GM12878 (cell line): ENCODE data around the gene TRUB2. TPM values are rescaled to one million over a fixed set of nuclear protein-coding genes. Genes with fewer than 3 reads are reported as not detected.

ENCODE experiments used
- ATAC-seq: fragments of 200-7000 bp; cut with Tn5 transposase; 3 replicates; pipeline ENCODE4 v1.9.1; 2020; ENCODE audit warnings: mild to moderate bottlenecking, moderate library complexity
- BruUV-seq: library from RNA; stranded (reverse); fragments of 400-500 nt; replicated peaks from 2 replicates; lab custom pipeline; 2021; lab: Mats Ljungman, UMichigan
- CTCF ChIA-PET: fragments of 300-600 bp; sonication (Branson Sonifier 250); formaldehyde crosslinking; extraction: SDS; loops from one replicate; lab custom pipeline; 2021; ENCODE audit warnings: inconsistent platforms; lab: Yijun Ruan, JAX
- POLR2A ChIA-PET: fragments of 350-600 bp; formaldehyde crosslinking; extraction: SDS; loops from one replicate; lab custom pipeline; 2021; ENCODE audit warnings: inconsistent platforms; lab: Charles Lee
- RAD21 ChIA-PET: fragments of 300-600 bp; sonication (Branson Sonifier 250); formaldehyde crosslinking; loops from one replicate; lab custom pipeline; 2023; ENCODE audit warnings: antibody characterized with exemption; ENCODE audit not compliant: unreplicated experiment; lab: Charles Lee
- SMC1A ChIA-PET: fragments of 300-600 bp; sonication (Branson Sonifier 250); formaldehyde crosslinking; loops from one replicate; lab custom pipeline; 2023; ENCODE audit not compliant: unreplicated experiment, uncharacterized antibody; lab: Charles Lee
- DNase-seq: peaks from one replicate; pipeline ENCODE4 v3.0.0-alpha.2; 2011; ENCODE audit warnings: low read depth, low spot score
- FAIRE-seq: peaks from 3 replicates; lab custom pipeline; 2011; peaks lifted over from hg19 to GRCh38; lab: Jason Lieb, UNC
- H2AFZ ChIP-seq: 2 replicates; pipeline ENCODE4 v1.6.0; 2011; ENCODE audit warnings: low read depth, low read length, control low read depth; ENCODE audit not compliant: control insufficient read depth
- H3K27ac ChIP-seq: 2 replicates; pipeline ENCODE4 v1.5.1; 2011; ENCODE audit warnings: control low read depth; ENCODE audit not compliant: control insufficient read depth, insufficient read depth
- H3K27me3 ChIP-seq, 2 experiments: replicated peaks in 1 of 2; 2 replicates each; pipeline versions ENCODE4 v1.6.0 to v1.6.1; 2011; ENCODE audit warnings: low read length in 1 of 2; ENCODE audit not compliant: control insufficient read depth in 2 of 2, insufficient read depth in 2 of 2
- H3K36me3 ChIP-seq, 2 experiments: 2 replicates each; pipeline ENCODE4 v1.5.1; 2011; ENCODE audit warnings: low read length in 1 of 2; ENCODE audit not compliant: control insufficient read depth in 2 of 2, insufficient read depth in 2 of 2
- H3K4me1 ChIP-seq: 2 replicates; pipeline ENCODE4 v1.6.1; 2011; ENCODE audit warnings: mild to moderate bottlenecking, low read length, moderate library complexity, mixed read lengths; ENCODE audit not compliant: control insufficient read depth, insufficient read depth
- H3K4me2 ChIP-seq: 2 replicates; pipeline ENCODE4 v1.6.0; 2011; ENCODE audit warnings: control low read depth; ENCODE audit not compliant: control insufficient read depth, insufficient read depth
- H3K4me3 ChIP-seq: fragments of 200-600 bp; sonication (generic); 2 replicates; pipeline ENCODE4 v1.5.1; 2016
- H3K79me2 ChIP-seq: 2 replicates; pipeline ENCODE4 v1.6.0; 2011; ENCODE audit warnings: low read length; ENCODE audit not compliant: control insufficient read depth, insufficient read depth
- H3K9ac ChIP-seq: 2 replicates; pipeline ENCODE4 v1.8.0; 2011; ENCODE audit warnings: low read length, control low read depth, mixed read lengths; ENCODE audit not compliant: control insufficient read depth, insufficient read depth
- H3K9me3 ChIP-seq: replicated peaks from 3 replicates; pipeline ENCODE4 v1.5.1; 2011; ENCODE audit warnings: mild to moderate bottlenecking, low read length; ENCODE audit not compliant: control insufficient read depth, insufficient read depth
- H4K20me1 ChIP-seq: 2 replicates; pipeline ENCODE4 v1.6.0; 2011; ENCODE audit not compliant: control insufficient read depth, insufficient read depth
- BRCA1 ChIP-seq: IDR thresholded peaks from 2 replicates; pipeline ENCODE4 v1.6.1; 2011; ENCODE audit warnings: low read depth, low read length, improper control_type of control experiment
- EED ChIP-seq: sonication (generic); IDR thresholded peaks from 2 replicates; pipeline ENCODE4 v1.6.1; 2016; ENCODE audit warnings: antibody characterized with exemption, low read depth
- HSF1 ChIP-seq: fragments of 150-350 bp; IDR thresholded peaks from 2 replicates; pipeline ENCODE4 v1.6.1; 2014; ENCODE audit warnings: mild to moderate bottlenecking, low read depth, low read length
- POLR2AphosphoS5 ChIP-seq: IDR thresholded peaks from 2 replicates; pipeline ENCODE4 v1.6.1; 2011; ENCODE audit warnings: mild to moderate bottlenecking, low read length, inconsistent platforms
- RB1 ChIP-seq: fragments of 450-650 bp; formaldehyde crosslinking; IDR thresholded peaks from 2 replicates; pipeline ENCODE4 v1.6.1; 2017; ENCODE audit warnings: mild to moderate bottlenecking, borderline replicate concordance
- SRF ChIP-seq, 2 experiments: IDR thresholded peaks; 2 replicates each; pipeline ENCODE4 v1.6.1; 2011; ENCODE audit warnings: low read depth in 2 of 2, low read length in 2 of 2, mild to moderate bottlenecking in 1 of 2, moderate library complexity in 1 of 2
- TARDBP ChIP-seq: IDR thresholded peaks from 2 replicates; pipeline ENCODE4 v1.6.1; 2016; ENCODE audit warnings: borderline replicate concordance
- TCF12 ChIP-seq: IDR thresholded peaks from 2 replicates; pipeline ENCODE4 v1.6.1; 2011; ENCODE audit warnings: low read depth, mild to moderate bottlenecking, low read length
- ZNF687 ChIP-seq: fragments of 450-650 bp; IDR thresholded peaks from 2 replicates; pipeline ENCODE4 v1.6.1; 2017; ENCODE audit warnings: mild to moderate bottlenecking, moderate library complexity
- ZZZ3 ChIP-seq: IDR thresholded peaks from 2 replicates; pipeline ENCODE4 v1.6.1; 2011; ENCODE audit warnings: low read depth; ENCODE audit not compliant: control insufficient read depth, insufficient read length
- WGBS: methylation state at CpG from one replicate; pipeline ENCODE4 v1.1.6; 2016; ENCODE audit warnings: low lambda C conversion rate; ENCODE audit not compliant: insufficient replicate concordance, insufficient coverage; ENCODE audit errors: missing lambda C conversion rate; 5-methylcytosine and 5-hydroxymethylcytosine counted together
- in situ Hi-C: fragments of 300-500 bp; cut with MboI; formaldehyde crosslinking; loops from 9 replicates; pipeline ENCODE4 v1.14.3; 2018; ENCODE audit warnings: mixed read lengths
- intact Hi-C: fragments of 100-400 bp; cut with micrococcal nuclease; formaldehyde crosslinking; loops from one replicate; pipeline ENCODE4 v1.14.2; 2022; ENCODE audit not compliant: unreplicated experiment
- polyA plus RNA-seq, 11 experiments: library from polyadenylated mRNA; depleted of rRNA in 4 of 11; unstranded in 6 of 11; stranded (reverse) in 5 of 11; fragments of >200 nt; fragmentation: Nextera tagmentation in 4 of 11; fragmentation: Illumina TruSeq in 1 of 11; extraction: Ambion mirVana in 4 of 11; extraction: Trizol in 1 of 11; gene quantifications; 1 replicate in 1 of 11; 2 replicates in 10 of 11; pipeline versions ENCODE4 v1.2.1 to v1.2.3, GENCODE V29; 2011 to 2016; ENCODE audit warnings: inconsistent platforms in 2 of 11, missing spikeins in 2 of 11, low read depth in 1 of 11
- total RNA-seq, 4 experiments: library from RNA; depleted of rRNA in 3 of 4; stranded (reverse); fragments of >200 nt in 3 of 4; fragmentation: Illumina TruSeq in 1 of 4; extraction: Trizol in 1 of 4; gene quantifications; 2 replicates each; pipeline versions ENCODE4 v1.2.1 to v1.2.3, GENCODE V29; 2013 to 2021
- TF ChIP-seq, protein P1 (sequence below): fragments of 450-650 bp; IDR thresholded peaks from 2 replicates; pipeline ENCODE4 v1.6.1; 2017; ENCODE audit warnings: mild to moderate bottlenecking

The TRUB2 gene
- total and polyA plus RNA-seq, 10 of the 15 experiments (the other 5 are each of a cell fraction or from before 2014, with no cell fraction given): 2.8 to 70.5 (median 37.2) TPM

DNA sequence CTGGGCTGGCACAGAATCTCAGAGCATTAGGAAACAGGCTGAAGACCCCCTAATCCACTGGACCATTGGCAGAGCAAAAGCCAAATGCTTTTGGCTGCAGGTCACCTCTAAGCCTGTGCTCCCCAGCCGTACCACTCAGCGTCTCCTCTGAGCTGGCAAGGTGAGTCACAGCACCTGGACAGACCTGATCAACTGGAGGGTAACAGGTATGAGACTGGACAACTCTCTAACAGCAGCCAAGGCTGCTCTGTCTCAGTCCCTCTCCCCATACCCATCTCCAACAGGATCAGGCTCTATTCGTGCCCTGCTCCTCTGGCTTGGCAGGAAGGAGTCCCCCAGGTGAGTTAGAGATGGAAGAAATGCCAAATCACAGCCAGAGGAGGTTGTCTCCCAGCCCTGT, 51.1 kb downstream of the TRUB2 start (continued):
- TF ChIP-seq HSF1: no peak
- no peak for TF ChIP-seq TCF12
- TF ChIP-seq, protein P1, sequence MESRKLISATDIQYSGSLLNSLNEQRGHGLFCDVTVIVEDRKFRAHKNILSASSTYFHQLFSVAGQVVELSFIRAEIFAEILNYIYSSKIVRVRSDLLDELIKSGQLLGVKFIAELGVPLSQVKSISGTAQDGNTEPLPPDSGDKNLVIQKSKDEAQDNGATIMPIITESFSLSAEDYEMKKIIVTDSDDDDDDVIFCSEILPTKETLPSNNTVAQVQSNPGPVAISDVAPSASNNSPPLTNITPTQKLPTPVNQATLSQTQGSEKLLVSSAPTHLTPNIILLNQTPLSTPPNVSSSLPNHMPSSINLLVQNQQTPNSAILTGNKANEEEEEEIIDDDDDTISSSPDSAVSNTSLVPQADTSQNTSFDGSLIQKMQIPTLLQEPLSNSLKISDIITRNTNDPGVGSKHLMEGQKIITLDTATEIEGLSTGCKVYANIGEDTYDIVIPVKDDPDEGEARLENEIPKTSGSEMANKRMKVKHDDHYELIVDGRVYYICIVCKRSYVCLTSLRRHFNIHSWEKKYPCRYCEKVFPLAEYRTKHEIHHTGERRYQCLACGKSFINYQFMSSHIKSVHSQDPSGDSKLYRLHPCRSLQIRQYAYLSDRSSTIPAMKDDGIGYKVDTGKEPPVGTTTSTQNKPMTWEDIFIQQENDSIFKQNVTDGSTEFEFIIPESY: no peak
- no peak for TF ChIP-seq SRF (IDR thresholded peaks at IDR 0.05; ENCODE audit: low read depth in 2 of 2, low read length in 2 of 2)
- no peak for TF ChIP-seq ZZZ3
- no peak for TF ChIP-seq RB1

DNA sequence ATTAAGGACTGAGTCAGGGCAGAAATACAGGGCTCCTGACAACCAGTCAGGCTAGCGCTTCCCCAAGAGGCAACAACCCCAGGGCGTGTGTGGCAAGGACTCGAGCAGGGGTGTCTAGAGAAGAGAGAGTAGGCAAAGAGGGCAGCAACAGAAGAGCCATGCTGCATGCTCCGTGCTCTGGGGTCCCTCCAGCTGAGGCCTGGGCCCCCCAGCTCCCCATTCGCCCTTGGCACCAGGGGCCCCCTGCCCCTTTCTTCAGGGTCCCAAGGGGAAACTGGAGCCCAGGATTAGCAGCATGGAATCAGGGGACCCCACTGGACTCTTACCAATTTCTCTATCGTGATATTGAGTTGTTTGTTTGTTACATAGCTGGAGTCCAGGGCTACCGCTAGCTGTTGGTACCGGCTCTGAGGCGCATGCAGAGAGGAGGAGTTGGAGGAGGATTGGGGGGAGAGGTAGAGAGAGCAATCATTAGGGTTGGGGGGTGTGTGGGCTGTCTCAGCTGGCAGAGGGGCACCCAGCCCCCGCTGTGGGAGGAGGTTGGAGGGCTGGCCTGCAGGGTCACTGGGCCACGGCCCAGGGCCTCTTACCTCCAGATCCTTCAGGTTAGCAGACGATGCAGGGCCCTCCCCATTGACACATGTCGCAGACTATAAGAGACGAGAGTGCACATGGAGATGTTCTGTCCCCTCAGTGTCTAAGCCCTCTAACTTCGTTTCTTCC, 55.2 kb downstream of the TRUB2 start:
- Histone ChIP-seq H2AFZ (no peak overlapping the region), H3K4me2 (no peak overlapping the region), H3K27me3 (no peaks in the 10 kb centered on the region), H3K79me2 (no peaks in the 10 kb centered on the region), H3K9ac (no peak overlapping the region)
- WGBS: 92% methylated on average over 15 of the region's 15 CpGs
- intact Hi-C loops: no loop called here
- ATAC-seq: no peak
- no TSS peak for BruUV-seq
- POLR2A ChIA-PET: interaction anchor here (0.5 kb wide), 1 partner anchor 17 kb away, joined by 3 read pairs; no protein-coding TSS in a partner anchor
- no peak for TF ChIP-seq TARDBP
- peak; percentile 35; the same call in 1 of the 2 replicates for TF ChIP-seq POLR2AphosphoS5
- TF ChIP-seq EED: no peak
- TF ChIP-seq ZNF687: no peak
- TF ChIP-seq BRCA1: no peak
- TF ChIP-seq, all 136 proteins: peak for 1
- ChIA-PET RAD21 (no interaction called here), SMC1A (no interaction called here), CTCF (no interaction called here)
- no peak for FAIRE-seq
- Histone ChIP-seq H3K9me3 (no peaks in the 10 kb centered on the region), H3K4me3 (no peak overlapping the region), H3K27ac (no peak overlapping the region), H3K36me3 (peaks cover 2 to 10% of the 10 kb centered on the region in 2 experiments; a peak in 3 of 4 replicates), H3K4me1 (no peaks in the 10 kb centered on the region), H4K20me1 (no peaks in the 10 kb centered on the region)
- DNase-seq: no peak
- in situ Hi-C loops: no loop called here
